Fibroblast of peridontal ligament (primary cell): ENCODE results near the gene FGD4.
"Not testable (repeated sequence)": the region's sequence is repeated elsewhere in the genome, so short reads cannot be mapped to it uniquely, and the experiment has no call there.

Experiments used
- DNase-seq: peaks from one replicate; pipeline ENCODE4 v3.0.0-alpha.2; 2010; ENCODE audit errors: extremely low read depth

FGD4 gene

DNA sequence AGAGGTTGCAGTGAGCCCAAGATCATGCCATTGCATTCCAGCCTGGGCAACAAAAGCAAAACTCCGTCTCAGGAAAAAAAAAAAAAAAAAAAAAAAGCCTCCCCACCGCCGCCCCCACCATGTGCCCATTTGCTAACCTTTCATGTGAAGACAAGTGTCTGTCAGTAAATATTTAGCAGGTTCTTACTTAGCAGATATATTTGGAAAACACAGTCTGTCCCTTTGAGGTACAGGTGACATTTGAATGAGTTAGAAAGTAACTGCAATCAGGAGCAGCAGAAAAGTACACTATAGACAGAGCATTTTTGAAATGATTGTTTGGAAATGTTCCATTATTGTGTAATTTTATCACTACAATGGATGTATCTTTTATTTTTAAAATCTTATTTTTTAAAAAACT lies 119.7 kb downstream of the FGD4 start:
- no peak for DNase-seq

DNA sequence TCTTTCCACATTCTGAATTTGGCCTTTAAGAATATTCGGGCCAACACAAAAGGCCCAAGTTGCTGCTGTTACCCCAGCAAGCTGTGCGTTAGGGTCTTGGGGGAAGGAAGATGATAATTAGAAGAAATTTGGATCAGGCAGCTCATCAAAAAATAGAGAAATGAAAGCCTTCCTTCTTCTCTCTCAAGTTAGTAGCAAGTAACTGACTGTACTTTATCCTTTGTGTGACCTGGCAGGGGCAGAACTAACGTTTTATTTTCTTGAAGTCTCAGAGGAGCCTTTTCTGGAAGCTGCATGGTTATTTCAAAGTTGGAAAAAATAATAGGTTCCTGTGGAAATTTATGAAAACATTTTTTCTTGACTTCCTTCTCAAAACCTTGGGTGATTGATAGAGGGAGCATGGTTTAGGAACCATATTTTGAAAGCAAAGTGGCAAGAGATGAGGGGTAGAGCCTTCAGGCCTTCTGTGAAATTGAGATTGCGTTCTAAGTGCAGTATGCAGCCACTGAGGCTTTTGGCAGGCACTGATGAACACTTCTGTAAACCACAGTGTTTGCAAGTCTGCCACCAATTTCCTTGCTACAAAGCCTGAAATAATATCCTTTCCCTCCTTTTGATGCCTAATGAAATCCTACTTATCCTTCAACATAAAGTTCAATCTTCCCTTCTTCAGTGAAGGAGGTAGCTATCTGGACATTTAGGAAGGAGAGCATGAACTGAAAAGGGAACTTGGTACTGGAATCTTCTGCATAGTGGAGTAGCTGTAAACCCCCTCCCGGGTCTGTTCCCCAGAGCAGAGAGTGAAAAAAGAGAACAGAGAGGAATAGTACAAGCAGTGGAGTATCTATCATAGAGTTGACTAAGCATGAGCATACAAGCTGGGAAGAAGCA lies 123.2 kb downstream of the FGD4 start:
- no peak for DNase-seq

DNA sequence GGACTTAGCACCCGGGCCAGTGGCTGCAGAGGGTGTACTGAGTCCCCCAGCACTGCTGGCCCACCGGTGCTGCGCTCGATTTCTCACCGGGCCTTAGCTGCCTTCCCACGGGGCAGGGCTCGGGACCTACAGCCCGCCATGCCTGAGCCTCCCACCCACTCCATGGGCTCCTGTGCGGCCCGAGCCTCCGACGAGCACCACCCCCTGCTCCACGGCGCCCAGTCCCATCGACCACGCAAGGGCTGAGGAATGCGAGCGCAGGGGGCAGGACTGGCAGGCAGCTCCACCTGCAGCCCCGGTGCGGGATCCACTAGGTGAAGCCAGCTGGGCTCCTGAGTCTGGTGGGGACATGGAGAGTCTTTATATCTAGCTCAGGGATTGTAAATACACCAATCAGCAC lies 126.4 kb downstream of the FGD4 start:
- not testable (repeated sequence) for DNase-seq

GRCh38 chr12:32526343-32526742 lies 127.0 kb downstream of the FGD4 start:
- DNase-seq, result not testable (repeated sequence)

GRCh38 chr12:32532422-32532821 lies 133.1 kb downstream of the FGD4 start:
- DNase-seq, result no peak

DNA sequence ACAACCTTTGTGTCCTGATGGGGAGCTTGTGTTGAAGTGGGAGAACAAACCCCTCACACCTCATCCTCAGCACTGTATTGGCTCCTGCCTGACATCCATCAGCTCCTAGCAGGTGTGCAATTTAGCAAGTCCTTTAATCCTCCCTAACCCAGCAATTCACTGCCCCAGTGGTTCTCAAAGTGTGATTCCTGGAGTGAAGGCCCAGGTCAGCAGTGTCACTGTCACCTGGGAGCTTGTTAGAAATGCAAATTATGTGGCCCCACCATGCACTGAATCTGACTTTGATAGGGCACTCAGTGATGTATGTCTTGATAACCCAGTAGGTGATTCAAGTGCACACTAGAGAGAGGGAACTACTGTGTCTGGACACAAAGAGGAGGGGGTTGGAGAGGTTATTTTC lies 133.6 kb downstream of the FGD4 start:
- no peak for DNase-seq

- DNase-seq, result not testable (repeated sequence)
These were observed 134.1 kb downstream of the FGD4 start for GRCh38 chr12:32533506-32533905.

DNA sequence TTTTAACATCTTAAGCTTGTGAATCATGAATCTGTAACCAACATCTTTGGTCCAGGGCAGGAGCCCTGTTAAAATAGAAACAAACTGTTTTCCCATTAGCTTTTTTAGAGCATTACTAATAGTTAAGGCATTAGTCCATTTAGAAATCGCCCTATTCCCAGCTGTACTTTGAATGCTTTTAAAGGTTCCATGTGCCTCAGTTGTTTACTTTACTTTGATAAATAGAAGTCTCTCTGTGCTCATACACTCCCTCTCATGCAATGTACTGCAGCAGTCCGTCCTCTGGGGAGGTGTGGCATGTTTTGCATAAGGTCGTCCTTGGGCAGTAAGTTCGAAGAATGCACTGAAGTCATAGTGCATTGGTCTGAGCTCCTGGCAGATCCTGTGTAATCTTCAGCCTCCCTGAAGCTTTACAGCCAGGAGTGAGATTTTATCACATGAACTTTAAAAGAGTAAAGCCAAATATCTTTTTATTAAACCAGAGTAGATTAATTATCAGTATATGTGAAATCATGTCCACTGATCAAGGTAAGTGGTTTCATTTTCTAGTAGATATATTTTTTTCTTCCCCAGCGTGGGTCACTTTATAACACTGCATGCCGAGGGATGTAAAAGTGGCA lies 134.7 kb downstream of the FGD4 start:
- DNase-seq, result no peak

DNA sequence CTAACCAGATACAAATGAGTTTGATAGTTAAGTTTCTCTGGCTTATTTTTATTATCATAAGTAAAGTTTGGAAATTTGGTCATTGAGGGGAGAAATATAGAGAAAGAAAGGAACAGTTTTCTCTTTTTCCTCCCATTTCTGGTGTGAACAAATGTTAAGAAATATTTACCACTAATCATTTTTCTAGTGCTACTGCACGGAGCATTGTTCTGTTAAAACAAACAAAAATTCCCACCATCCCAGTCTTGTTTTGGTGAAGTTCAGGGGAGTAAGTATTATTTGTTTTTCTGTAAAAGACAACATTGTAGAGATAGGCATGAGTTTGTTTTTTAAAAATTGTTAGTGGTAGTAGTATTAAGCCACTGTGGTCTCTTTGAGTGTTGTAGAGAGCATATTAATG lies 135.3 kb downstream of the FGD4 start:
- no peak for DNase-seq

GRCh38 chr12:32535288-32535999 lies 136.1 kb downstream of the FGD4 start:
- DNase-seq, result no peak

DNA sequence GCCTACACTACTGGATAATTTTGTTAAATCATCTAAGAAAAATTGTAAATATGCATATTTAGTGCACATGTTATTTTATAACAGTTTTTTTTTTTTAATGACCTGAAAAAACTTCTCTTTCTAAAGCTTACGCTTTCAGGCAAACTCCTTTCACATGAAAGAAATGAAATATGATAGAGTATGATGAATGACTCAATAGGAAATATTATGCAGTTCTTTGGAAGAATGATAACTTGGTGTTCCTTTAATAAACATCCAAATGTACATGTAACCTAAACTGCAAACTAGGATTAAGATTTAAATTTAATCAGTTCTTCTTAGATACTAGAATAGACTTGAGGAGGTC lies 136.6 kb downstream of the FGD4 start:
- no peak for DNase-seq

DNA sequence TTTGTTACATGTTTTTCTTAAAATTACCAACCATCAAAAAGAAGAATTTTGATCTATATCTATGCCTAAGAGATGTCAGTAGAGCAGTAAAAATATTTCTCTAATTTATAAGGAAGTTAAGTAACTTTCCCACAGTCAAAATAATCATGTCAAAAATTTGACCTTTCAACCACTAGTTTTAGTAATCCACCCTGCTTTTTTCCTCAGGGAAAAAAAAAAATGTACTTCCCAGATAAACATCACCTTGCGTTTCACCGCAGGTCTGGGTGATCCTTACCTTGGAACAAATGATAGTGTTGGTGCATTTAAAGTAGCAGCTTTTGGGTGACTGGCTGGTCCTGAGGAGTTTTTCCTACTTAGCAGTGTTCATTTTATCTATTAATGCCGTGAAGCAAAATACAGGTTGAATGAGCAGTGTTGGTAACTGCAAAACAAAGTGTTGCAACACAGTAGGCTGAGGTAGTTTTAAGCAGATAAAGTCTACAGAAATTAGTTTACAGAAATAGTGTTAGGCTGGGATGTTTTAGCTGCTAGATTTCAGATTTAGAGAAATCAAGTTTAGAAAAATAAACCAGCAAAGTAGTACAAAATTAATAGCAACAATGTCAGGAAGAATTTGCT lies 142.5 kb downstream of the FGD4 start:
- DNase-seq, result no peak

GRCh38 chr12:32542428-32543229 lies 143.3 kb downstream of the FGD4 start:
- no peak for DNase-seq

DNA sequence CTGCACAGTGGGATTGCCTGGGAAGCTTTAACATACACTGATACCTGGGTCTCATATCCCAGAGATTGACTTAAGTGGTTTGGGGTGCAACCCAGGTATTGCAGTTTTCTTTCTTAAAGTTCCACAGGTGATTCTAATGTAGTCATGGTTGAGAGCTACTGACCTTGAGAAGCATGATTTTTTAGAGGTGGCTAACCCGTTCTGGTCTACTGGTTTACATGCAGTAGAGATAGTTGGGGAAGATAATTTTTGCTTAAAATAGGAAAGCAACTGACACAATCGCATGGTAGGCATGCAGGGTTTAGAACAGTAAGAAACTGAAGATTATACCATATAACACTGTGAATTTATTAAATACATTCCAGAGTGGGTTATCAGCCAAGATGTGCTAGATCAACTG lies 145.5 kb downstream of the FGD4 start:
- DNase-seq, result no peak

GRCh38 chr12:32545413-32545980 lies 146.1 kb downstream of the FGD4 start:
- no peak for DNase-seq

DNA sequence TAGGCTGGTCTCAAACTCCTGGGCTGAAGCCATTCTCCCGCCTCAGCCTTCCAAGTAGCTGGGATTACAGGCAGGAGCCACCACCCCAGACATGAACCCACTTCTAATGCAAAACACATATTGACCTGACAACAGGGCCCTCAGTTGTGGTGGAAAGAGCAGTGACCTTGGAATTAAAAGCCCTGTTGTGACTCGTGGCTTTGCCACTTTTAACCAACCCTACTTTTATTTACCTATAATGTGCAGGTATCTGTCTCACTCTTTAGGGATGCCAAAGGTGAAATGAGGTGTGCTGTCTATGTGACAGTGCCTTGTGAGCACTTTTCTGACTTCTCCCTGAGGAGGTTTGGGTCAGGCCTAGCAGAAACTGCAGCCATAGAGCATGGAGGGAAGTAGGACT lies 146.9 kb downstream of the FGD4 start:
- DNase-seq, result no peak

DNA sequence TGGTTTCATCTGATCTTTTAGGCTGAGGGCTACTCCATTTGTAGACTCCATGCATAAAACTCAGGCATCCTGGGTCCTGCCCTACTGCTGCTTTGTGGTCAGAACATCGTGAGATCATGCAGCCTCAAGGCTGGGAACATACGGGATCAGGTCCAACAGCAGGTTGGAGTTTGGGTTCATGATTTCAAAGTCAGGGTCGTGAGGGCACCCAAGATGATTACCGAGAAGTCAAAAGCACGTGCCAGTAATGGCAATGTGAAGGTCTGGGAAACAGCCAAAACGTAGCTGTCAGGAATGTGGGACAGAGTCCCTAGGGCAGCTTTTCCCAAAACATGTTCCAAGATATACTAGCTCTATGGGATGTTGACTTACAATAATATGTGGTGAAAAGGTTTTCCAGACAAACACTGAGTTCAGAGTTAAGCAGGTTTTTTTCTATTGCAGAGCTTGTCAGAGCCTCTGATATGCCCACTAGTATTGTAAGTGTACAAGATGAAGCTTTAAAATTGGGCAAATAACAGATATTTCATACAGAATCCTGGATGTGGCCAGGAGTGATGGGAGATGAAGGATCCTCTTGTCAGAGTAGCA lies 149.4 kb downstream of the FGD4 start:
- peak; percentile 42 for DNase-seq

GRCh38 chr12:32549675-32550079 lies 150.3 kb downstream of the FGD4 start:
- no peak for DNase-seq

GRCh38 chr12:32551058-32551457 lies 151.7 kb downstream of the FGD4 start:
- no peak for DNase-seq

DNA sequence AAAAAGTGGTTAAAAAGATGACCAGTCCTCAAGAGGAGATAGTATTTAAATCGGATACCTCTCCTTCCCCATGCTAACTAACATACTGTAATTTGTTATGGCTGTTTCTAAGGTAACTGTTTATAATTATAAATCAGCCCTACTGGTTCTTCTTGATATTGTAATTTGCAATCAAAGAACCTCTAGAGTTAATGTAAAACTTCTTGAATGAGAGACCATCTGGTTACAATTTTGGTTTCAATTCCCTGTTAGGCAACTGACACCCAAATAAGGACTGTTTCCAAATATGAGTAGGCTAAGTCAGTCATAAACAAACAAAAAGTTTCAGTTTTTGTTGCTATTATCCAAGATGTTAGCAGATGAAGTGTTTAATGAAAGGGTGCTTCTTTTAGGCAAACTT lies 159.5 kb downstream of the FGD4 start:
- DNase-seq, result peak; percentile 56

- no peak for DNase-seq
These were observed 160.1 kb downstream of the FGD4 start for GRCh38 chr12:32559434-32559833.
